HEK293 (cell line): ENCODE results near the gene SULT2B1.

ENCODE experiments used
- CTCF ChIA-PET: fragments of 350-600 bp; formaldehyde crosslinking; extraction: SDS; loops from one replicate; lab custom pipeline; 2021; ENCODE audit warnings: antibody characterized with exemption; lab: Yijun Ruan, JAX
- POLR2A ChIA-PET: fragments of 300-600 bp; formaldehyde crosslinking; extraction: SDS; loops from one replicate; lab custom pipeline; 2020; ENCODE audit warnings: antibody characterized with exemption, inconsistent platforms; lab: Yijun Ruan, JAX
- H3K27ac ChIP-seq: fragments of 200-500 bp; sonication (Bioruptor generic); 2 replicates; pipeline ENCODE4 v1.5.1; 2014; ENCODE audit warnings: low read depth, low read length, control low read depth, inconsistent platforms; ENCODE audit errors: extremely low read depth
- H3K36me3 ChIP-seq, 2 experiments: fragments of 200-500 bp in 1 of 2; sonication (Bioruptor generic) in 1 of 2; 1 replicate in 1 of 2; 2 replicates in 1 of 2; pipeline ENCODE4 v1.5.1; 2014 to 2017; ENCODE audit warnings: inconsistent platforms in 2 of 2, low read length in 2 of 2; ENCODE audit not compliant: control insufficient read depth in 2 of 2, insufficient read depth in 1 of 2
- H3K4me1 ChIP-seq: fragments of 200-500 bp; sonication (Bioruptor generic); 2 replicates; pipeline ENCODE4 v1.5.1; 2014; ENCODE audit warnings: mild to moderate bottlenecking, low read length, inconsistent platforms; ENCODE audit not compliant: control insufficient read depth, insufficient read depth
- H3K4me3 ChIP-seq: 2 replicates; pipeline ENCODE4 v1.5.1; 2011; ENCODE audit warnings: low read depth, mild to moderate bottlenecking, control low read depth, low read length, moderate library complexity
- H3K9me3 ChIP-seq: fragments of 200-500 bp; sonication (Bioruptor generic); 2 replicates; pipeline ENCODE4 v1.5.1; 2014; ENCODE audit warnings: low read depth, low read length, inconsistent platforms; ENCODE audit not compliant: control insufficient read depth, insufficient read depth
- KLF1 ChIP-seq: fragments of 450-650 bp; formaldehyde crosslinking; IDR thresholded peaks from 2 replicates; pipeline ENCODE4 v1.5.1; 2016; ENCODE audit warnings: missing biosample characterization, missing genetic modification characterization
- PRDM10 ChIP-seq: fragments of 450-650 bp; formaldehyde crosslinking; IDR thresholded peaks from 2 replicates; pipeline ENCODE4 v1.5.1; 2016; ENCODE audit warnings: missing biosample characterization, missing genetic modification characterization
- ZBTB49 ChIP-seq: fragments of 450-650 bp; formaldehyde crosslinking; IDR thresholded peaks from 2 replicates; pipeline ENCODE4 v1.5.1; 2016; ENCODE audit warnings: missing biosample characterization, missing genetic modification characterization, low read depth
- ZFHX2 ChIP-seq: fragments of 450-650 bp; formaldehyde crosslinking; conservative IDR thresholded peaks from 2 replicates; pipeline ENCODE4 v1.5.1; 2016; ENCODE audit warnings: missing biosample characterization, missing genetic modification characterization
- ZFP69B ChIP-seq: fragments of 450-650 bp; formaldehyde crosslinking; IDR thresholded peaks from 2 replicates; pipeline ENCODE4 v1.5.1; 2016; ENCODE audit warnings: missing biosample characterization, missing genetic modification characterization
- ZNF416 ChIP-seq: fragments of 450-650 bp; formaldehyde crosslinking; IDR thresholded peaks from 2 replicates; pipeline ENCODE4 v1.5.1; 2016; ENCODE audit warnings: missing biosample characterization, missing genetic modification characterization
- ZNF514 ChIP-seq: fragments of 450-650 bp; formaldehyde crosslinking; IDR thresholded peaks from 2 replicates; pipeline ENCODE4 v1.5.1; 2016; ENCODE audit warnings: missing biosample characterization, missing genetic modification characterization
- ZNF692 ChIP-seq: fragments of 450-650 bp; formaldehyde crosslinking; IDR thresholded peaks from 2 replicates; pipeline ENCODE4 v1.5.1; 2016; ENCODE audit warnings: missing biosample characterization, missing genetic modification characterization
- ZXDB ChIP-seq: fragments of 450-650 bp; formaldehyde crosslinking; IDR thresholded peaks from 2 replicates; pipeline ENCODE4 v1.5.1; 2016; ENCODE audit warnings: missing biosample characterization, missing genetic modification characterization

The SULT2B1 gene

GRCh38 chr19:48543121-48543710 is 8.8 kb upstream of the SULT2B1 start (continued):
- TF ChIP-seq ZXDB, result no peak
- peak; percentile 75 for TF ChIP-seq ZFHX2 (tag by site-specific recombination)
- TF ChIP-seq, all 188 proteins: peak for 11

- Histone ChIP-seq H3K4me3 (no peak overlapping the region), H3K4me1 (no peaks in the 10 kb centered on the region; the same call in 1 of the 2 replicates), H3K27ac (no peak overlapping the region), H3K36me3 (no peaks in the 10 kb centered on the region), H3K9me3 (no peaks in the 10 kb centered on the region)
- ChIA-PET CTCF (no interaction called here), POLR2A (no interaction called here)
- TF ChIP-seq ZNF416 (tag by site-specific recombination), result no peak
- peak; percentile 97 for TF ChIP-seq KLF1 (tag by site-specific recombination)
- 0 out of 2 replicates have a peak, but pooled peaks have one; percentile 16 for TF ChIP-seq ZFP69B (tag by site-specific recombination)
- no peak for TF ChIP-seq ZBTB49 (tag by site-specific recombination)
- TF ChIP-seq ZNF692 (tag by site-specific recombination), result 0 out of 2 replicates have a peak, but pooled peaks have one; percentile 44
- TF ChIP-seq PRDM10 (tag by site-specific recombination), result peak; percentile 91
Observed at GRCh38 chr19:48544856-48545750, 6.9 kb upstream of the SULT2B1 start.

- Histone ChIP-seq H3K4me3 (no peak overlapping the region), H3K27ac (no peak overlapping the region), H3K4me1 (no peaks in the 10 kb centered on the region), H3K36me3 (no peaks in the 10 kb centered on the region), H3K9me3 (no peaks in the 10 kb centered on the region)
- ChIA-PET CTCF (no interaction called here), POLR2A (no interaction called here)
- TF ChIP-seq ZNF514 (tag by site-specific recombination), result no peak
Observed at GRCh38 chr19:48547722-48548121, 4.2 kb upstream of the SULT2B1 start.
